ENCODE measurements around the gene MOAP1. TPM values are rescaled to one million over a fixed set of nuclear protein-coding genes. Genes with fewer than 3 reads are reported as not detected.

MOAP1 gene
- polyA plus RNA-seq, 1 experiment: 15.5 TPM

- DNase-seq (ENCODE audit: low read depth): no peak
- Histone ChIP-seq H3K36me3 (ENCODE audit: control insufficient read depth, insufficient read depth, low read length) (no peaks in the 10 kb centered on the region), H3K4me3 (ENCODE audit: low read depth, low read length) (no peak overlapping the region), H3K27me3 (ENCODE audit: control insufficient read depth, insufficient read depth, low read length) (no peaks in the 10 kb centered on the region)
- TF ChIP-seq CTCF (IDR thresholded peaks at IDR 0.05; ENCODE audit: insufficient read depth, low read depth, low read length): no peak
- ChIA-PET CTCF (interaction anchor here (1.0 kb wide), 1 partner anchor 9 kb away, joined by 3 read pairs; no protein-coding TSS in a partner anchor), POLR2A (interaction anchor here (0.5 kb wide), 1 partner anchor 26 kb away, joined by 8 read pairs; no protein-coding TSS in a partner anchor)
Observed at GRCh38 chr14:93199031-93199430, 14.3 kb upstream of the MOAP1 start.

GRCh38 chr14:93195316-93195999, 10.8 kb upstream of the MOAP1 start:
- no peak for TF ChIP-seq CTCF (IDR thresholded peaks at IDR 0.05; ENCODE audit: insufficient read depth, low read depth, low read length)
- no peak for DNase-seq (ENCODE audit: low read depth)
- Histone ChIP-seq H3K36me3 (ENCODE audit: control insufficient read depth, insufficient read depth, low read length) (no peaks in the 10 kb centered on the region), H3K27me3 (ENCODE audit: control insufficient read depth, insufficient read depth, low read length) (no peaks in the 10 kb centered on the region), H3K4me3 (ENCODE audit: low read depth, low read length) (no peak overlapping the region)
- ChIA-PET CTCF (interaction anchor here (0.6 to 1.6 kb wide), 3 partner anchors 11 to 143 kb away, joined by 4 to 5 read pairs (median 4); partner anchors contain the start of genes LYSET and MOAP1), POLR2A (no interaction called here)

GRCh38 chr14:93186956-93187355, 2.3 kb upstream of the MOAP1 start:
- CTCF ChIA-PET: interaction anchor here (0.7 to 1.6 kb wide), 3 partner anchors 9 to 74 kb away, joined by 3 to 7 read pairs (median 5); no protein-coding TSS in a partner anchor
- no peak for TF ChIP-seq CTCF (IDR thresholded peaks at IDR 0.05; ENCODE audit: insufficient read depth, low read depth, low read length)
- no peak for DNase-seq (ENCODE audit: low read depth)
- Histone ChIP-seq H3K36me3 (ENCODE audit: control insufficient read depth, insufficient read depth, low read length) (no peaks in the 10 kb centered on the region; the same call in none of the 2 replicates), H3K27me3 (ENCODE audit: control insufficient read depth, insufficient read depth, low read length) (no peaks in the 10 kb centered on the region), H3K4me3 (ENCODE audit: low read depth, low read length) (no peak overlapping the region)
- POLR2A ChIA-PET: no interaction called here

GRCh38 chr14:93186466-93186865, 1.8 kb upstream of the MOAP1 start:
- H3K4me3 ChIP-seq (ENCODE audit: low read depth, low read length): no peak overlapping the region

More at GRCh38 chr14:93186466-93186865, 1.8 kb upstream of the MOAP1 start:
- CTCF ChIA-PET: interaction anchor here (0.7 to 1.6 kb wide), 3 partner anchors 8 to 73 kb away, joined by 3 to 7 read pairs (median 5); no protein-coding TSS in a partner anchor
- Histone ChIP-seq H3K36me3 (ENCODE audit: control insufficient read depth, insufficient read depth, low read length) (no peaks in the 10 kb centered on the region; the same call in none of the 2 replicates), H3K27me3 (ENCODE audit: control insufficient read depth, insufficient read depth, low read length) (no peaks in the 10 kb centered on the region)
- DNase-seq (ENCODE audit: low read depth): no peak
- POLR2A ChIA-PET: no interaction called here
- no peak for TF ChIP-seq CTCF (IDR thresholded peaks at IDR 0.05; ENCODE audit: insufficient read depth, low read depth, low read length)

Measured in BJ (cell line).